GM18517 (cell line): ENCODE measurements around the gene FOXP3.
A peak's percentile ranks its signal among the peaks of the same experiment; 100 is the strongest.

Experiments used
- ATAC-seq: cut with Tn5 transposase; IDR thresholded peaks from one replicate; pipeline ENCODE4 v1.9.1; 2021; ENCODE audit warnings: mild to moderate bottlenecking, moderate library complexity; ENCODE audit not compliant: unreplicated experiment

Gene FOXP3

GRCh38 chrX:49276671-49277534, 12.4 kb upstream of the FOXP3 start:
- ATAC-seq = no peak

- no peak for ATAC-seq
Measured at GRCh38 chrX:49276207-49276606, 11.7 kb upstream of the FOXP3 start.

GRCh38 chrX:49273181-49273727, 8.7 kb upstream of the FOXP3 start:
- no peak for ATAC-seq

- ATAC-seq = no peak
Measured at GRCh38 chrX:49272421-49272820, 7.9 kb upstream of the FOXP3 start.

GRCh38 chrX:49271341-49271740, 6.8 kb upstream of the FOXP3 start:
- ATAC-seq = no peak

- ATAC-seq = no peak
Measured at GRCh38 chrX:49270249-49270921, 5.9 kb upstream of the FOXP3 start.

GRCh38 chrX:49269767-49270248, 5.3 kb upstream of the FOXP3 start, which contains the start of gene PPP1R3F:
Gene PPP1R3F (plus strand): TSS chrX:49269793. CDS start chrX:49269870, 77 bp downstream.
- ATAC-seq = peak; percentile 24

GRCh38 chrX:49269010-49269766, 4.7 kb upstream of the FOXP3 start:
- ATAC-seq = peak; percentile 91

GRCh38 chrX:49268702-49269009, 4.1 kb upstream of the FOXP3 start:
- ATAC-seq = no peak

- no peak for ATAC-seq
Measured at GRCh38 chrX:49266523-49267445, 2.3 kb upstream of the FOXP3 start.

- no peak for ATAC-seq
Measured at GRCh38 chrX:49263631-49264030, 879 bp downstream of the FOXP3 start.

GRCh38 chrX:49262603-49263002, 1.9 kb downstream of the FOXP3 start:
- ATAC-seq = no peak

- no peak for ATAC-seq
Measured at GRCh38 chrX:49260221-49260985, 4.1 kb downstream of the FOXP3 start.

GRCh38 chrX:49258749-49259124, 5.8 kb downstream of the FOXP3 start:
- no peak for ATAC-seq

GRCh38 chrX:49257846-49258748, 6.4 kb downstream of the FOXP3 start:
- ATAC-seq = no peak

GRCh38 chrX:49257074-49257790, 7.3 kb downstream of the FOXP3 start:
- no peak for ATAC-seq

- ATAC-seq = no peak
Measured at GRCh38 chrX:49256268-49256995, 8.1 kb downstream of the FOXP3 start.
